ENCODE data around the gene NARS2. TPM values are rescaled to one million over a fixed set of nuclear protein-coding genes. Genes with fewer than 3 reads are reported as not detected.

Gene NARS2
- total RNA-seq, 3 donors from 2014 or later (not counting 1 experiment from before 2014, with no cell fraction given) = 6.5 to 9.6 (median 8.8) TPM

GRCh38 chr11:78535920-78536319 lies 38.7 kb downstream of the NARS2 start:
- WGBS (ENCODE audit: insufficient coverage) = no CpG with 5 or more reads among the region's 2 CpGs
- TF ChIP-seq, protein P1, sequence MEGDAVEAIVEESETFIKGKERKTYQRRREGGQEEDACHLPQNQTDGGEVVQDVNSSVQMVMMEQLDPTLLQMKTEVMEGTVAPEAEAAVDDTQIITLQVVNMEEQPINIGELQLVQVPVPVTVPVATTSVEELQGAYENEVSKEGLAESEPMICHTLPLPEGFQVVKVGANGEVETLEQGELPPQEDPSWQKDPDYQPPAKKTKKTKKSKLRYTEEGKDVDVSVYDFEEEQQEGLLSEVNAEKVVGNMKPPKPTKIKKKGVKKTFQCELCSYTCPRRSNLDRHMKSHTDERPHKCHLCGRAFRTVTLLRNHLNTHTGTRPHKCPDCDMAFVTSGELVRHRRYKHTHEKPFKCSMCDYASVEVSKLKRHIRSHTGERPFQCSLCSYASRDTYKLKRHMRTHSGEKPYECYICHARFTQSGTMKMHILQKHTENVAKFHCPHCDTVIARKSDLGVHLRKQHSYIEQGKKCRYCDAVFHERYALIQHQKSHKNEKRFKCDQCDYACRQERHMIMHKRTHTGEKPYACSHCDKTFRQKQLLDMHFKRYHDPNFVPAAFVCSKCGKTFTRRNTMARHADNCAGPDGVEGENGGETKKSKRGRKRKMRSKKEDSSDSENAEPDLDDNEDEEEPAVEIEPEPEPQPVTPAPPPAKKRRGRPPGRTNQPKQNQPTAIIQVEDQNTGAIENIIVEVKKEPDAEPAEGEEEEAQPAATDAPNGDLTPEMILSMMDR (IDR thresholded peaks at IDR 0.05) = no peak
- H3K4me3 Mint-ChIP-seq = no peak overlapping the region

DNA sequence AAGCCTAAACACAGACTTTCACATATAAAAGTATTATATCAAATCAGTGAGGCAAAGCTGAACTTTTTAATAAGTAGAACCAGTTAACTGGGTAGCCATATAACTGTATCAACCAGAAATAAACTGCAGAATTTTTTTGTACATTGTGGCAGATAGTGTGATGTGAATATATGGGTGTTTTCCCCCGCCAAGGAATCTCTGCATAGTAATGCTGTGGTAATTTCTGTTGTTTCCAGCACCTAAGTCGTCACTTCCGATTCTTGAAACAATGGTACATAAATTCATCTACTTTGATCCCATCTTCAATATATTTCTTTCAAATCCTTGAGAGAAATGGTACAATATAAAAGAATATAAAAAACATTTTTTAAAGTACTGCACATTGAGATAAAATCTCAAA lies 39.6 kb downstream of the NARS2 start:
- Mint-ChIP-seq H3K9me3 (no peaks in the 10 kb centered on the region), H3K4me3 (no peak overlapping the region), H3K27me3 (ENCODE audit: low read depth in 2 of 2) (no peaks in the 10 kb centered on the region), H3K36me3 (no peaks in the 10 kb centered on the region), H3K27ac (no peak overlapping the region), H3K4me1 (peaks cover 0 to 5% of the 10 kb centered on the region in 2 donors)
- no peaks in the 10 kb centered on the region for H3K4me1 ChIP-seq (ENCODE audit: control insufficient read depth, insufficient read depth, low read length)
- no peak overlapping the region for H3K27ac ChIP-seq (ENCODE audit: low read length)
- DNase-seq (no peak), ATAC-seq (no peak)
- H3K27me3 ChIP-seq (ENCODE audit: control insufficient read depth, insufficient read depth, low read length) = no peaks in the 10 kb centered on the region
- TF ChIP-seq, protein P1 (IDR thresholded peaks at IDR 0.05) = no peak
- 86% methylated on average over 1 of the region's 3 CpGs for WGBS (ENCODE audit: insufficient coverage)
- intact Hi-C loops (cut with micrococcal nuclease) = no loop called here
- no peaks in the 10 kb centered on the region for H3K9me3 ChIP-seq (ENCODE audit: control insufficient read depth, insufficient read depth, low read length)
- no peak overlapping the region for H3K4me3 ChIP-seq (ENCODE audit: low read length)
- no peaks in the 10 kb centered on the region for H3K36me3 ChIP-seq (ENCODE audit: control insufficient read depth, insufficient read depth, low read length)

More at GRCh38 chr11:78535920-78536319, 38.7 kb downstream of the NARS2 start:
- intact Hi-C loops (cut with micrococcal nuclease) = no loop called here
- H3K27me3 Mint-ChIP-seq (ENCODE audit: low read depth in 2 of 2) = no peaks in the 10 kb centered on the region
- no peak overlapping the region for H3K27ac ChIP-seq (ENCODE audit: low read length)
- ATAC-seq (no peak), DNase-seq (no peak)
- H3K27me3 ChIP-seq (ENCODE audit: control insufficient read depth, insufficient read depth, low read length) = no peaks in the 10 kb centered on the region
- H3K4me1 ChIP-seq (ENCODE audit: control insufficient read depth, insufficient read depth, low read length) = no peaks in the 10 kb centered on the region
- H3K36me3 ChIP-seq (ENCODE audit: control insufficient read depth, insufficient read depth, low read length) = no peaks in the 10 kb centered on the region
- H3K4me3 ChIP-seq (ENCODE audit: low read length) = no peak overlapping the region
- no peaks in the 10 kb centered on the region for H3K9me3 Mint-ChIP-seq
- H3K36me3 Mint-ChIP-seq = no peaks in the 10 kb centered on the region
- H3K9me3 ChIP-seq (ENCODE audit: control insufficient read depth, insufficient read depth, low read length) = no peaks in the 10 kb centered on the region
- no peak overlapping the region for H3K27ac Mint-ChIP-seq
- H3K4me1 Mint-ChIP-seq = peaks cover 0 to 8% of the 10 kb centered on the region in 2 donors

GRCh38 chr11:78533399-78533798 lies 41.3 kb downstream of the NARS2 start:
- Histone ChIP-seq H3K4me1 (ENCODE audit: control insufficient read depth, insufficient read depth, low read length) (no peaks in the 10 kb centered on the region), H3K27me3 (ENCODE audit: control insufficient read depth, insufficient read depth, low read length) (no peaks in the 10 kb centered on the region), H3K27ac (ENCODE audit: low read length) (no peak overlapping the region), H3K9me3 (ENCODE audit: control insufficient read depth, insufficient read depth, low read length) (no peaks in the 10 kb centered on the region), H3K36me3 (ENCODE audit: control insufficient read depth, insufficient read depth, low read length) (no peaks in the 10 kb centered on the region), H3K4me3 (ENCODE audit: low read length) (no peak overlapping the region)
- Mint-ChIP-seq H3K27ac (no peak overlapping the region), H3K27me3 (ENCODE audit: low read depth in 2 of 2) (no peaks in the 10 kb centered on the region), H3K9me3 (no peaks in the 10 kb centered on the region), H3K4me1 (no peaks in the 10 kb centered on the region), H3K4me3 (no peak overlapping the region), H3K36me3 (no peaks in the 10 kb centered on the region)
- ATAC-seq (no peak), DNase-seq (no peak)
- TF ChIP-seq, protein P1 (IDR thresholded peaks at IDR 0.05) = no peak
- intact Hi-C loops (cut with micrococcal nuclease) = no loop called here

DNA sequence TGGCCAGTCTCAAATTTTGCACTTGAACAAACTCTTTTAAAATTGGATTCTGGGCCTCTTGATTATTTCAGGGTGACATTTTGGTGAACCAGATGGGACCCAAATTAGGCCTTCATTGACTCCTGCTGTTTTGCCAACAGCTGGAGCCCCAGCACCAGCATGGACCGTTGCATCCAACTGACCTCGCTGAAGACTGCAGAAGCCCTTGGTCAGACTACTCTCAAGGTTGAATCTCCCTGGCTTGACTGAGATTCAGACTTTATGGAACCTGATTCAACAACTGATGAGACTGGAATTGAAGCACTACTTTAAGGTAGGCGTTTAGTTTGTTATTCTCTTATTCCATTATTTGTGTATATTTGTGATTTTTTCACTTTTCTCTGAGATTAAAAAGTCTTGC lies 41.7 kb downstream of the NARS2 start:
- DNase-seq (no peak), ATAC-seq (no peak)
- intact Hi-C loops (cut with micrococcal nuclease) = no loop called here
- no peaks in the 10 kb centered on the region for H3K36me3 ChIP-seq (ENCODE audit: control insufficient read depth, insufficient read depth, low read length)
- TF ChIP-seq, protein P1 (IDR thresholded peaks at IDR 0.05) = no peak
- no peak overlapping the region for H3K4me3 ChIP-seq (ENCODE audit: low read length)
- peak overlapping the region; percentile 36 for H3K27ac ChIP-seq (ENCODE audit: low read length)
- Mint-ChIP-seq H3K27ac (no peak overlapping the region), H3K4me3 (no peak overlapping the region), H3K9me3 (no peaks in the 10 kb centered on the region), H3K4me1 (no peaks in the 10 kb centered on the region), H3K27me3 (ENCODE audit: low read depth in 2 of 2) (no peaks in the 10 kb centered on the region), H3K36me3 (no peaks in the 10 kb centered on the region)
- WGBS (ENCODE audit: insufficient coverage) = 55% methylated on average over 2 of the region's 3 CpGs
- no peaks in the 10 kb centered on the region for H3K4me1 ChIP-seq (ENCODE audit: control insufficient read depth, insufficient read depth, low read length)
- no peaks in the 10 kb centered on the region for H3K9me3 ChIP-seq (ENCODE audit: control insufficient read depth, insufficient read depth, low read length)
- no peaks in the 10 kb centered on the region for H3K27me3 ChIP-seq (ENCODE audit: control insufficient read depth, insufficient read depth, low read length)

Measured in natural killer cell (primary cell).